MCF 10A (cell line): ENCODE data around the gene NECAB2. TPM values are rescaled to one million over a fixed set of nuclear protein-coding genes. Genes with fewer than 3 reads are reported as not detected.

Experiments used
- BruUV-seq: library from RNA; stranded (reverse); fragments of 400-500 nt; replicated peaks from 2 replicates; lab custom pipeline; 2021; lab: Mats Ljungman, UMichigan
- CTCF ChIA-PET: fragments of 300-600 bp; sonication (Branson Sonifier 250); formaldehyde crosslinking; extraction: SDS; loops from one replicate; lab custom pipeline; 2021; ENCODE audit warnings: antibody characterized with exemption, inconsistent platforms; lab: Yijun Ruan, JAX
- POLR2A ChIA-PET: fragments of 300-600, 350-650 bp; sonication (Branson Sonifier 250); formaldehyde crosslinking; extraction: SDS; loops from one replicate; lab custom pipeline; 2020; ENCODE audit warnings: antibody characterized with exemption, inconsistent platforms; lab: Yijun Ruan, JAX
- DNase-seq: peaks from one replicate; pipeline ENCODE4 v3.0.0-alpha.2; 2018; ENCODE audit not compliant: unreplicated experiment
- H3K27ac Mint-ChIP-seq: one replicate; pipeline ENCODE4 v1.8.0; 2022; ENCODE audit warnings: mild to moderate bottlenecking, low read depth, mixed read lengths; ENCODE audit not compliant: unreplicated experiment
- H3K27me3 Mint-ChIP-seq: one replicate; pipeline ENCODE4 v1.8.0; 2022; ENCODE audit warnings: mixed read lengths; ENCODE audit not compliant: insufficient read depth, unreplicated experiment
- H3K36me3 Mint-ChIP-seq: one replicate; pipeline ENCODE4 v1.8.0; 2022; ENCODE audit warnings: mild to moderate bottlenecking, moderate library complexity, mixed read lengths; ENCODE audit not compliant: insufficient read depth, unreplicated experiment
- H3K4me1 Mint-ChIP-seq: one replicate; pipeline ENCODE4 v1.8.0; 2022; ENCODE audit warnings: mixed read lengths; ENCODE audit not compliant: insufficient read depth, unreplicated experiment
- H3K4me3 Mint-ChIP-seq: one replicate; pipeline ENCODE4 v1.8.0; 2022; ENCODE audit warnings: mild to moderate bottlenecking, moderate library complexity, mixed read lengths; ENCODE audit not compliant: unreplicated experiment
- H3K9me3 Mint-ChIP-seq: one replicate; pipeline ENCODE4 v1.8.0; 2022; ENCODE audit warnings: mixed read lengths; ENCODE audit not compliant: unreplicated experiment
- intact Hi-C: fragments of 100-400 bp; cut with micrococcal nuclease; formaldehyde crosslinking; loops from 2 replicates; pipeline ENCODE4 v1.14.1; 2022
- total RNA-seq: library from RNA; stranded (reverse); gene quantifications from 2 replicates; pipeline ENCODE4 v1.2.3, GENCODE V29; 2022
- TF ChIP-seq, protein P1 (sequence below): fragments of 200-600 bp; IDR thresholded peaks from one replicate; pipeline ENCODE4 v1.8.0; 2022; ENCODE audit warnings: antibody characterized with exemption, mild to moderate bottlenecking; ENCODE audit not compliant: unreplicated experiment

Gene NECAB2
- total RNA-seq, 1 experiment from 2014 or later, result 2.3 TPM

DNA sequence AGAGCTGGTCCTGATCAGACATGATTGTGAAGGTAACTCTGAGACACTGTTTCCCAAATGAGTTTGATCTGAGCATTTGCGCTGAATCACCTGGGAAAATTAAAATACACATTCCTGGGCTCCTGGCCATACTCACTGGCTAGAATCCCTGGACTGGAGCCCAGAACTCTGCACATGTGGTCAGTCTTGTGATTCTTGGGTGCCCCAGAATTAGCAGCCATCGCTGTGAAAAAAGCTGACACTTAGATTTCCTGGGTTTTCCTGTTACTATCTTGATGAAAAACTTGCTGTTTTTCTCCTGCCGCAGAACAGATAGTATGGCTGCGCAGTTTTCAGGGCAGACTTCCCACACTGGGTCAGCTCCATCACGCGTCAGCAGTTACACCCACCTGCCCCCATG is 24.6 kb downstream of the NECAB2 start:
- peak overlapping the region; percentile 25 for H3K4me3 Mint-ChIP-seq
- H3K27me3 Mint-ChIP-seq, result peaks cover 22% of the 10 kb centered on the region
- peak; percentile 92 for DNase-seq
- intact Hi-C loops, result no loop called here
- CTCF ChIA-PET, result interaction anchor here (0.6 to 1.9 kb wide), 7 partner anchors 39 to 808 kb away, joined by 3 to 7 read pairs (median 4); partner anchors contain the start of gene TAF1C
- no TSS peak for BruUV-seq
- no peaks in the 10 kb centered on the region for H3K9me3 Mint-ChIP-seq
- H3K36me3 Mint-ChIP-seq, result peaks cover 12% of the 10 kb centered on the region
- H3K4me1 Mint-ChIP-seq, result peaks cover 39% of the 10 kb centered on the region
- TF ChIP-seq, protein P1, sequence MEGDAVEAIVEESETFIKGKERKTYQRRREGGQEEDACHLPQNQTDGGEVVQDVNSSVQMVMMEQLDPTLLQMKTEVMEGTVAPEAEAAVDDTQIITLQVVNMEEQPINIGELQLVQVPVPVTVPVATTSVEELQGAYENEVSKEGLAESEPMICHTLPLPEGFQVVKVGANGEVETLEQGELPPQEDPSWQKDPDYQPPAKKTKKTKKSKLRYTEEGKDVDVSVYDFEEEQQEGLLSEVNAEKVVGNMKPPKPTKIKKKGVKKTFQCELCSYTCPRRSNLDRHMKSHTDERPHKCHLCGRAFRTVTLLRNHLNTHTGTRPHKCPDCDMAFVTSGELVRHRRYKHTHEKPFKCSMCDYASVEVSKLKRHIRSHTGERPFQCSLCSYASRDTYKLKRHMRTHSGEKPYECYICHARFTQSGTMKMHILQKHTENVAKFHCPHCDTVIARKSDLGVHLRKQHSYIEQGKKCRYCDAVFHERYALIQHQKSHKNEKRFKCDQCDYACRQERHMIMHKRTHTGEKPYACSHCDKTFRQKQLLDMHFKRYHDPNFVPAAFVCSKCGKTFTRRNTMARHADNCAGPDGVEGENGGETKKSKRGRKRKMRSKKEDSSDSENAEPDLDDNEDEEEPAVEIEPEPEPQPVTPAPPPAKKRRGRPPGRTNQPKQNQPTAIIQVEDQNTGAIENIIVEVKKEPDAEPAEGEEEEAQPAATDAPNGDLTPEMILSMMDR, result no peak
- peak overlapping the region; percentile 89 for H3K27ac Mint-ChIP-seq
- POLR2A ChIA-PET, result interaction anchor here (0.7 to 4.7 kb wide), 6 partner anchors 21 to 124 kb away, joined by 3 to 18 read pairs (median 3); partner anchors contain the start of genes MBTPS1 and OSGIN1

- intact Hi-C loops, result no loop called here
- CTCF ChIA-PET, result interaction anchor here (0.5 to 1.8 kb wide), 8 partner anchors 20 to 476 kb away, joined by 3 to 5 read pairs (median 3); partner anchors contain the start of gene SLC38A8
Measured at GRCh38 chr16:83994087-83994486, 26.0 kb downstream of the NECAB2 start.

DNA sequence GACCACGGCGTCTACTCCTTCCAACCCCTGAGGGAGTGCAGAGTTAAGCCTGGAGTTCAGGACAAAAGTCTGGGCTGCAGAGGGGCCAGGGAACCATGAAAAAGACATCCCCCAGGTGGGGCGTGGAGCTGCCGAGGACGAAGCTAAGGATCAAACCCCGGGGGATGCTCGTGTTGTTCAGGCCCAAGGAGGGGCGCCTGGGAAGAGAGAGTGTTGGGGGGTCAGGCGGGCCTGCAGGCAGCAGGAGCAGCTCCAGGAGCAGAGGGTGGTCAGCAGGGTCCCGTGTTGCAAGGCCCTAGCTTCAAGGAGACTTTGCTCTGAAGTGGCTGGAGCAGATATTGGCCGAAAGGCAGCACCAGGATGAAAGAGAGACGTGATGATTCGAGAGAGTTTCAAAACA is 26.7 kb downstream of the NECAB2 start:
- H3K4me3 Mint-ChIP-seq, result no peak overlapping the region
- DNase-seq, result no peak
- TF ChIP-seq, protein P1, result no peak
- H3K9me3 Mint-ChIP-seq, result no peaks in the 10 kb centered on the region
- H3K4me1 Mint-ChIP-seq, result peaks cover 30% of the 10 kb centered on the region
- CTCF ChIA-PET, result interaction anchor here (0.6 to 1.6 kb wide), 6 partner anchors 13 to 94 kb away, joined by 3 to 5 read pairs (median 3); partner anchors contain the start of gene SLC38A8
- H3K36me3 Mint-ChIP-seq, result peaks cover 12% of the 10 kb centered on the region
- POLR2A ChIA-PET, result interaction anchor here (1.3 to 4.7 kb wide), 3 partner anchors 11 to 41 kb away, joined by 3 to 18 read pairs (median 8); partner anchors contain the start of gene OSGIN1
- no TSS peak for BruUV-seq
- peaks cover under 1% of the 10 kb centered on the region for H3K27me3 Mint-ChIP-seq
- intact Hi-C loops, result no loop called here
- peak overlapping the region; percentile 89 for H3K27ac Mint-ChIP-seq

More at GRCh38 chr16:83994087-83994486, 26.0 kb downstream of the NECAB2 start:
- H3K4me3 Mint-ChIP-seq, result no peak overlapping the region
- no peaks in the 10 kb centered on the region for H3K9me3 Mint-ChIP-seq
- H3K27me3 Mint-ChIP-seq, result peaks cover 7% of the 10 kb centered on the region
- peak; percentile 96 for DNase-seq
- peaks cover 34% of the 10 kb centered on the region for H3K4me1 Mint-ChIP-seq
- TF ChIP-seq, protein P1, result no peak
- H3K27ac Mint-ChIP-seq, result peak overlapping the region; percentile 89
- peaks cover 12% of the 10 kb centered on the region for H3K36me3 Mint-ChIP-seq
- no TSS peak for BruUV-seq
- POLR2A ChIA-PET, result interaction anchor here (0.6 to 4.7 kb wide), 4 partner anchors 11 to 40 kb away, joined by 3 to 18 read pairs (median 6); partner anchors contain the start of gene OSGIN1

DNA sequence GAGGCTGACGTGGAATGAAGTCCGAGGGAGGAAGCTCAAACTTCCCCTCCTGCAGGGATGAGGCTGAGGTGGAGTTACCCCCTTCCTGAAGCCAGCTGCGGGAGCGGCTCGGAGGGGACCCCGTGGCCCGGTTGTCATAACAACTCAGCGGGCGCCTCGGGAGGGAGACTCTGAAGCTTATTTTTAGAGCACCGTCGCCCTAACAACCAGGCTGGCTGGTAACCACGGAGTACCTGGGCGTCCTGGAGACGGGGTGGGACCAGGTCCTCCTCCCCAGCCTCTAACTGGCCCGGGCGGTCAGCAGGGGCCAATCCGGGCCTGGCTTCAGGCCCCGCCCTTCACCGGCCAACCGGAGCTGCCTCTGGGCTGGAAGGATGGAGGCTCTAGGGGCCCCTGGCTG is 27.7 kb downstream of the NECAB2 start:
- DNase-seq, result no peak
- peaks cover 30% of the 10 kb centered on the region for H3K4me1 Mint-ChIP-seq
- POLR2A ChIA-PET, result interaction anchor here (4.7 kb wide), 1 partner anchor 18 kb away, joined by 18 read pairs; no protein-coding TSS in a partner anchor
- H3K9me3 Mint-ChIP-seq, result no peaks in the 10 kb centered on the region
- intact Hi-C loops, result no loop called here
- peaks cover 12% of the 10 kb centered on the region for H3K36me3 Mint-ChIP-seq
- no peak overlapping the region for H3K4me3 Mint-ChIP-seq
- BruUV-seq, result no TSS peak
- peak overlapping the region; percentile 89 for H3K27ac Mint-ChIP-seq
- CTCF ChIA-PET, result interaction anchor here (0.5 to 1.6 kb wide), 3 partner anchors 18 to 502 kb away, joined by 3 to 5 read pairs (median 3); no protein-coding TSS in a partner anchor
- no peaks in the 10 kb centered on the region for H3K27me3 Mint-ChIP-seq
- TF ChIP-seq, protein P1, result no peak
